HG03280 (cell line): ENCODE measurements around the gene KCNIP1.

ENCODE experiments used
- ATAC-seq: cut with Tn5 transposase; IDR thresholded peaks from one replicate; pipeline ENCODE4 v1.9.1; 2021; ENCODE audit warnings: mild to moderate bottlenecking, moderate library complexity; ENCODE audit not compliant: unreplicated experiment

The KCNIP1 gene

DNA sequence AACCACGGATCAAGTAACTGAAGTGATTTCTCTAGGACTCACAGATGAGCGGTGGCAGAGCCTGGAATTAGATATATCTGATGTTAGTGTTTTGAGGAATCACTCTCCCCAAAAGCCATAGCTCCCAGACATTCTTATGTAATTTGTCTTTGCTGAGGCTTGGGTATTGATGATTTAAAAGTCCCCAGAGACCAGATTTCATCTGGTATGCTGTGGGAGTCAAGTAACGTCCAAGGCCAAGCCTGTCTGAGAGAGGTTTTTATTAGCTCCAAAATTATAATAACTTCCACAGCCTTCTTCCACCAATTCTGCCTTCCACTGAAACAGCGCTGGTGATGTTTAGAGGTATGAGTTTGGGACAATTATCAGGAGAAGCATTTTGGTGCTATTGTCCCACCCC, 21.3 kb upstream of the KCNIP1 start:
- ATAC-seq, result no peak

DNA sequence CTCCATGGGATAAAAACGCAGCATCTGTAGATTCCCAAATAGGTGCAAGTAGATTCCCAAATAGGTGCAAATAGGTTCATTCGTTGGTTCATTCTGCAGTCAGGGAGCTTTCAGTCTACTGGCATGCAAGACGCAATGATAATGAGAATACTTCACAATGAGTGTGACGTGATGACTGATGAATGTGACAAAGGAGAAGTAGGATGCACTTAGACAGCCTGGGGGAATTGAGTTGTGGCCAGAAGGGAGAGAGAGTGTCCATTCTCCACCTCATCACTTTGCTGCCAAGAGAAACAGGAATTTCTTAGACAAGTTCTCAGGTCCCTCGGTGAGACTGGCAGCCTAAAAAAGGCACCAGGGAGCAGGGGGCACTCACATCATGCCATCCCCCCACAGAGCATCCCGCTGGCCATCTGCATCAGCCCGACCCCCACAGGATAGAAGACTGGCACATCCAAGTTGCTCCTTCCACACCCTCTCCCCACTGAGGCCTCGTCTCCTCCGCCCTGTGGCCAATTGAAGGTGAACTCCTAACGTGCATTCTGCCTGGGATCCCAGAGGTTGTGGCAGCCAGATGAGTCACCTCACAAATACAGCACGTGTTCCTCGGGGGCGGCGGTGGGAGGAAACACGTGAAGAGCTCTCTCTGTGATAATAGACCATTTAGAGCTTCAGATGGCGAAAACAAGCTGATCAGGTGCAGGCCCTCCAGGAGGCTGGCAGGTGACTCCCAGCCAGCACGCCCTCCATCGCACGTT, 19.9 kb upstream of the KCNIP1 start:
- no peak for ATAC-seq

DNA sequence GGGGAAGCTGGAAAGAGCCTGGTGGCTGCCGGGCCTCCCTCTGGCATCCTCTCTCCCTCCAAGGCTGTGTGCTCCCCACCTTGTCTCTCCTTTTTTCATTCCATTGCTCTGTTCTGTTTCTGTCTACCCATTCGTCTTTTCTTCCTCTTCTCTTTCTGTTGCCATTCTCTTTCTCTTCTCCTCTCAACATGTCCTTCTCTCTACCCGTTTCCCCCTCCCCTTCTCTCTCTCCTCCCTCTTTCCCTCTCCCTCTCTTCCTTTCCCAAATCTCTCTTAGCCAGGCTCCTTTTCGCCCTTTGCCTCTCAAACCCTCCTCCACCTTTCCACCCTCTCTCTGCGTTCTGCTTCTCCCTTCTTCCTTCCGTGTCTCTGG, 19.4 kb upstream of the KCNIP1 start:
- ATAC-seq, result no peak

DNA sequence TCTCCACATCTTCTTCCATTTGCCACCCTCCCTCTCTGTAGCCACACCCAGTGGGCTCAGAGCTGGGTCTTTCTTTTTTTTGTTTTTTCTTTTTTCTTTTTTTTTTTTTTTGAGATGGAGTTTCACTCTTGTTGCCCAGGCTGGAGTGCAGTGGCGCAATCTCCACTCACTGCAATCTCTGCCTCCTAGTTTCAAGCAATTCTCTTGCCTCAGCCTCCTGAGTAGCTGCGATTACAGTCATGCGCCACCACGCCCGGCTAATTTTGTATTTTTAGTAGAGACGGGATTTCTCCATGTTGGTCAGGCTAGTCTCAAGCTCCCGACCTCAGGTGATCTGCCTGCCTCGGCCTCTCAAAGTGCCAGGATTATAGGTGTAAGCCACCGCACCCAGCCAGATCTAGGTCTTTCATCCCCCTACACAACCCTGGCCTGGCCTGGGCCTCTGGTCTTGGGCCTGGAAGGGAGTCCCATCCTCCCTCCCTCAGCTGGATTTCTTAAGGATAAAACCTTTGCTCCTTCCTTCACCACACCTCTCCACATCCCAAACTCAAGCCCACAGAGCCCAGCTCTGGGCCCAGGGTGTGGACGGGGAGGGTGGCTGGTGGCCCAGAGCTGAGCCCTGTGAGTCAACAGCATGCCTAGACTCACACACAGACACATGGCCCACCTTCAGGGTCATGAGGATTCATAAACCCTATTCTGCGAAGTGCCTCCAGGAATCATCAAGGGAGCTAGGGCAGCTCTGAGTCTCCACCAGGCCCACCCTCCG, 18.8 kb upstream of the KCNIP1 start:
- ATAC-seq, result no peak

DNA sequence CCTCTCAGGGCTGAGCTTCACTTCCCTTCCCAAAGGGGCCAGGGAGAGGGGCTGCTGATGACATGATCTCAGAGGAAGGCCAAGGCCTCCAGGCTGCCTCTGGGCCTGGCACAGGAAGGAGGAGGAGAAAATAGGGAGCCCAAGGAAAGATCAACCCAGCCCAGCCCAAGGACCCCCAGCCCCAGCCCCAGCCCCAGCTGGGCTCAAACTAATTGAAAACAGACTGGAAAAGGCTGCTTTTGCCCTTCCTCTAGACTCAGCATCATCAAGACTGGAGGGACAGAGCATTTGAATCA, 18.3 kb upstream of the KCNIP1 start:
- ATAC-seq, result no peak

DNA sequence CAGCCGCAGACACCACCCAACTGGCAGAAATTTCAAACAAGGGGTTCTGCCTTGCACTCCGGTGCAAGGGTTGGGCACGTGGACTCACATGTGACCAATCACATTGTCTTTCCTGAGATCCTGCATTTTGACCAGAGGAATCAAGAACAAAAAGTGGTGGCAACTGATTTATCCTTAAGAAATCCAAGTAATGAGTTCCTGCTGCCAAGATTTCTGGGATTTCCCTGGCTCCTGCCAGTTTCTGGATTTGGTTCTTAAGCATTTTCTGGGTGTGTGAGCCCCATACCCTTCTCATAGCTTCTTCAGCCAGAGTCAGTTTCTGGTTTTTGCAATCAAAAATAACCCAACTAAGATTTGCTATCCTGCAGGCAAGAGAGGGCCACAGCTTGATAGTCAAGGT, 17.4 kb upstream of the KCNIP1 start:
- ATAC-seq, result no peak

DNA sequence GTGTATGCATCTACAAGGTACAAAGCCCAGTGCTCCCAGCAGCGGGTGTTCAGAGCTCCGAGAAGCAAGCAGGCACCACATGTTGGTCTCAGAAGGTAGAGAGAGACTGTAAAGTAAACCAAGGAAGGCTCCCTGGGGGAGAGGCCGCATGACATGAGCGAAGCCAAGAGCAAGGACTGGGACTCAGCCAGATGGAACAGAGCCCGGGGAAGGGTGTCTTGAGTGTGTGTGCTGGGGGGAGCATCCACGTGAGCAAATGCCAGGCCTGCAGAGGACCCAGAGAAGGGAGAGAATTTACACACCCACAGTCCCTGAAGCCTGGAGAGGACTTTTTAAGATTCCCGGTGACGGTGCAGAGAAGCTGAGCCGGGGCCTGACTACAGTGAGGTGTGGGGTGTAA, 15.2 kb upstream of the KCNIP1 start:
- no peak for ATAC-seq

DNA sequence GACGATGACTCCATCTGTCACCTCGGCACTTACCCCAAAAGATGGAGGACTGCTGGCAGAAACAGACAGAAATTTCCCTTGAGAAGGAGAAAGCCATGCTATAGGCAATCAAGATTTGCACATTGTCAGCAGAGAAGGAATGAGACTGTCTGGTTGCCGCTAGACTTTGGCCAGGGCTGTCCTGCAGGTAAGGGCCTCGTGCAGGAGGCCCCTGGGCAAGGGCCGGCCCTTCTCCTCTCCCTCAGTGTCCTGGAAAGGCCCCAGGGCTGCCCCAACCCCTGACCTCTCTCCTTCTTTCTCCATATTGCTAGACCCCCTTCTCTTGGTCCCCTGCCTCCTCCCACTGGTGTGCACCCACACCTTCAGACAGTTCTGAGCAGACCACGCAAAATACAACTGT, 14.6 kb upstream of the KCNIP1 start:
- ATAC-seq, result no peak

DNA sequence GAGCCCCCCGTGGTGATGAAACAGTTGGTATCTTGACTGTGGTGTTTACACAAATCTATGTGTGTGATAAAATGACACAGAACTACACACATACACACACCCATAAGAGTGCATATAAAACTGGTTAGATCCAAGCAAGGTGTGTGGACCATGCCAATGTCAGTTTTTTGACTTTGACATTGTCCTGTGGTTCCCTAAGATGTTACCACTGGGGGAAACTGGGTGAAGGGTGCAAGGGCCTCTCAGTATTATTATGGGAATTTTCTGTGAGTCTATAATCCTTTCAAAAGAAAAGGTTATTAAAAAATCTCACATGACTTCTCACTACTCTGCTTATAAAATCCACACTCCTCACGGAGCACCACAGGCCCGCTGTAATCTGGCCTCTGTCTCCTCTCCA, 13.4 kb upstream of the KCNIP1 start:
- no peak for ATAC-seq

DNA sequence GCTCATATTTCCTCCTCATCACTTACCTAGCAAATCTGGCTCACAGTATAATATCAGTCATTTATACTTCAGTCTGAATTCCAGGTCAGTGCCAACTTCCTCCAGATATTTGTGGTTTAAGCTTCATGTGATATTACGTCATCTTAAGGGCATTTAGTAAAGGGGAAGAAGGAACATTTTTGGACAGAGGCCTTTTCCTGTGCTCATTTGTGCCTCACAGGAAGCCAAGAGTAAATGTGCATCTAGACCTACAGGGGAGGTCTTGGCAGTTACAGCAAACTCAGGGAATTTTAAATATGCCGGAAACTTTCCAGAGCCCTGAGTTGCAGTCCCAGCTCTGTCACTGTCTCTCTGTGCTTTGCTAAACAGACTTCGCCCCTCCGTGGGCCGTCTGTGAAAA, 12.3 kb upstream of the KCNIP1 start:
- no peak for ATAC-seq

DNA sequence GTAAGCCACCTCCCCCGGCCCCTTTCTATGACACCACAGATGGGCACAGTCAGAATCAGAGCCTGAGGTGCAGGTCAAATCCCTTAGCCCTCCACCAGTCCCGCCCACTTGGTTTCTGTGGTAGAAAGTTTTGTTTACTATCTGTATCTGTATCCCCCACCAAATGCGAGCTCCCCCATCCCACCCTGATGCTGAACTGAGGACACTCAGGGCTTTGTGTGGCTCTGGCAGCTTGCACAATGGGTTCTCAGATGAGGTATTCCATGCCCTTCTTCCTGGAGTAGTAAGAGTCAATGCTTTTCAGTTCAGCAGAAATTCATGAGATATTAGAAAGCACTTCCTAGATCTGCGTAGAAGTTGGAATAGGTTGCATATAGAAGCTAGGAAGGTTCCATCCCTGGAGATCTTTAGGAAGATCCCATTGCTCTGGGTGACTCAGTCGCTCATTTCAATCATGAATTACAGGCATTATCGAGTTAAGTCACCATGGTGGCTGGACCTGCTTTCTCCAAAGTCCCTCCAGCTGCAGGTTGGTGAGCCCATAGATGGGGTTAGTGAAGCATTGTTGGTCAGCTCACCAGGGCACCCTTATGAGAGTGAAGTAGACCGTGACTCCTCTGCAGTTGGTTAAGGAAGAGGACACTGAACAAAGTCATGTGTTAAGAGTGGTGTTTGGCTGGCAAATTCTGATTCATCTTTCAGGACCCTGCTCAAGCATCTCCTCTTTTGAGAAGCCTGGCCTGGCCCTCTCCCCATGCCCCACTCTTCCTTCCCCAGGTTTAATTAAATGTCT, 10.6 kb upstream of the KCNIP1 start:
- ATAC-seq, result no peak

DNA sequence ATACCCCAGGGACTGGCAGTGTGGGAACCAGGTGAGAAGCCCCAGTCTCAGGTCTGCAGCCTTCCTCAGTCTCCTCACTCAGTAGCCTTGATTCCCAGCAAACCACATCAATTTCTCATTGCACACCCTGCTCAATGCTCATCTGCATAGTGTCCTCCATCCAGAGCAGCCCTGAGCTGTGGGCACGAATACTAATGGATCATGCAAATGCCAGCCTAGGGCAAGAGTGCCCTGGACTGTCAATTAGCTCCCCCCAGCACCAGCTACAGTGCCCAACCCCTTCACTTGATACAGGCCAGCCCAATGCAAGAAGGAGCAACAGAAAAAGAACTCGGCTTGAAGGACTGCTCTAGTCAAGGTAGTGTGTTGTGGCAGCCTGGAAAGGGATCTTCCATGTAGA, 9.8 kb upstream of the KCNIP1 start:
- ATAC-seq, result no peak

DNA sequence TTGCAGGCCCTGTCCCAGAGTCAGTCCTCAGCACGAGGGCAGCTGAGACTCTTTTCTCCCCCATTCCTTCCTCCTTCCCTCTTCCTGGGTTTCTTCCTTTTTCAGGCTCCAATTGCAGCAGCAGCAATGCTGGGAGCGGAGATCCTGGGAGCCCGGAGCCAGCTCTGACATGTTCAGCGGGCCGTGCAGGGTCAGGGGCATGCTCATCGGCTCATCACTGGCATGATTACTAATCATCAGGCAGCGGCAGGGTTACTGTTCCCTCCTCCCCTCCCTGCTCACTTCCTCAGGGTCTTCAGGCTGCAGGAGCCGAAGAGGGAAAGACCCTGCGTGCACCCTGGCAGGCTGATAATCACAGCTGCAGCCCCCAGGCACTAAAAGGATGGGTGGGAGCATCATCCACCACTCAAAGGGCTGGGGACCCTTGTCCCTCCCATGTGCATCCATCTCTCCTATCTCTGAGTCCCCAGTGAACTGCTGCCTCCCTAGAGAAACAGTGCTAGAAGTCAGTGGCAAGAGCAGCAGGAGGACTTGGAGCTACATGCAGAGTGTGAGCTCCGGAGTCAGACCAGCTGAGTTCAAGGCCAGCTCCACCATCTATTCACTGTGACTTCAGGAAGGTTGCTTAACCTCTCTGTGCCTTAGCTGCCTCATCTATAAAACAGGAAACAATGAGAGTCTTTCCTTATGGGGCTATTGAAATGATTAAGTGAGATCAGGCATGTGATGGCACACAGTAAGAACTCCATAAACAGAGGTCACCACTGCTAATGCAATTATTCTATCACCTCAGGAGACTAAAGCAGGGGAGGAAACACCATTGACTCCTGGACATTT, 7.8 kb upstream of the KCNIP1 start:
- ATAC-seq, result no peak

DNA sequence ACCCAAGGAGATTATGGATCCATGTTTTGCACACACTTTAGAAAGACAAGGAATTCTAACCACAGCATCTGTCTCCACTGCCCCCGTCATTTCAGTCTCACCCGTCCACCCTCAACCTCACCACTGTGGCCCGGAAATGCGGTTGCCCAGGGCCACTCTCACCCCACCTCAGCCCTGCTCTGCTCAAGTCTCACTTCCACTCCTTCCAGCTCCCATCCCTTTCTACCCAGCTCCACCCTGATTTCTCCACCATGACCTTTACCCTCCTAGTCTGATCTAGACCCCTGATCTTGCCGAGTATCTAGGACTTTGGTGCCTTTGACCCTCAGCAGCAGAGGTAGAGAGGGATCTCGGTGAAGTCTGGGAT, 7.2 kb upstream of the KCNIP1 start:
- no peak for ATAC-seq

DNA sequence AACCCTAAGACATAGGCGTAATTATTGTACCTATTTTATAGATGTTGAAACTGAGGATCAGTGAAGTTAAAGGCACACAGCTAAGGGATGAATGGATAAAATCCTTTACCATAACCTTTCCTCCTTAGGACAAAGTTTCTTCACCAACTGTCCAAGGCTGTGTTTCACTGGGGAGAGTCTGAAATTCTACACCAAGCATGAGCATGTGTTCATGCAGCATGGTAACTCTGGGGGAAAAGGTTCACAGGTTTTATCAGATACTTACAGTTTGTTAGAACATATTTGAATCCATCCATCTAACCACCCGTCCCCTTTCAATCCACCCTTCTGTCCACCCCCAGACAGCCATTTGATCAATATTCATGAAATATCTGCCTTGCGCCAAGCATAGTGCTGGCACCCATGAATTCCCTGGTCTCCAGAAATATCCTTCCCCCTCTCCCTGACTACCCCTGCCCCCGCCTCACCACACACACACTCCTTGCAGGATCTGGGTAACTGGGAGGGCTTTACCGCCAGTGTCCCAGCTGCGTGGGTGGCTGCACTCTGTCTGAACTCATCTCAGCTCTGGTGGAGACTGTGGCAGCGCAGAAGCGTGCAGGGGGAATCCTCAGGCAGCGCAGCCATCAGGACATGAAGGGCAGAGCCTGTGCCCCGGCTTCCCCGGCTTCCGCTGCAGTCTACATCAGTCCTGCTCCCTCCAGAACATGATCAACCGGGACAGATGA, 6.3 kb upstream of the KCNIP1 start:
- no peak for ATAC-seq

DNA sequence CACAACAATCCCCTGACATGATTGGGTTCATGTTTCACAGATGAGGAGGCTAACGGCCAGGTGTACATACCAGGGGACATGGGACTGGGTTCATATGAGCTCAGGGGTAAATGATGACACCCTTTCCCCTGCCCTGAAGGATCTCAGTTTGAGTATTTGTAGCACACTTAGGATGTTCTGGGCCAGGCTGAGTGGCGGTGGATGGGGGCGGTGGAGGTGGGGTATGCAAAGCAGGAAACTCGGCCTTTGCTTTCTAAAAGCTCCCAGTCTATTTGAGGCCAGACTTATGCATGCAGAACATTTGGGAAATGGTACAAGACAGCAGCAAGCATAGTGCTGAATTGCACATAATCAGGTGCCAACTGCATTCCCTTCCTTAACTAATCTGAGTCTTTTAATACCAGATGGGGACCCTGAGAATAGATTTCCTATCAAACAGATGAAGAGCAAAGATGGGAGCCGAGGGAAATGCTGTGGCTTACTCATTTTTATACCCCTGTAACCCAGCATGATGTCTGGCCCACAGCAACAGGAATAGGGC, 4.9 kb upstream of the KCNIP1 start:
- ATAC-seq, result no peak

DNA sequence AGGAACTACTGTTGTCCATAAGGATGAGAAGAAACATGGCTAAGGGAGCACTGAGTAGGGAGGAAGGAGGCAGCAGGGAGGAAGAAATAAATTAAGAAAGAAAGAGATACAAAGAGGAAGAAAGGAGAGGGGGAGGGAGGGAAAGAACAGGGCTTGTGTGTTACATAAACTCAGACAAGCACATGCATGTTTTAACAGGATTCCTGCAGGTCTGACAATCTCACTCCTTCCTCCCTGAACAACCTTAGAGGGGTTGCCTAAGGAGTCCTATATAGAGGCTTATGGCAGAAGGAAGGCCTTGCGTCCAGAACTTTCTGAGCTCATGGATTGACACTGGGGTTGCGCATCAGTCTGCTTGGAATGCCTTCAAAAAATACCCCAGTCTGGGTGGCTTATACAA, 4.2 kb upstream of the KCNIP1 start:
- ATAC-seq, result no peak

DNA sequence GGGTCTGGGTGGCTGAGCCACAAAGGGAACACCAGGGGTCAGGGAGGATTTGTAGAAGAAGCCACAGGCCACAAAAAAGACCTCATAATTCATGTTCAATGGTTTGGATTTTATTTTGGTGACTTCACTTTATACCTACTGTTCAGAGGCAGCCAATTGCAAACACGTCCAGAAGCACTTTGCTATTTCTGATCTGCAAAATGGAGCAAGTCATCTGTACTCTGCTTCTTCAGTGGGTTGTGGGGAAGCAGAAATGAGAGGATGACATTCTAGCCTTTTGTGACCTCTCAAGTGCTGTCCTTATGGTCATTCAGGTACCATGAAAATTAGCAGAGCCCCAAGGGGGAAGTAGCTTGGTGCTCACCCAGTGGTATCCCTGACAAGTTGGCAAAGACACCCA, 2.5 kb upstream of the KCNIP1 start:
- ATAC-seq, result no peak

DNA sequence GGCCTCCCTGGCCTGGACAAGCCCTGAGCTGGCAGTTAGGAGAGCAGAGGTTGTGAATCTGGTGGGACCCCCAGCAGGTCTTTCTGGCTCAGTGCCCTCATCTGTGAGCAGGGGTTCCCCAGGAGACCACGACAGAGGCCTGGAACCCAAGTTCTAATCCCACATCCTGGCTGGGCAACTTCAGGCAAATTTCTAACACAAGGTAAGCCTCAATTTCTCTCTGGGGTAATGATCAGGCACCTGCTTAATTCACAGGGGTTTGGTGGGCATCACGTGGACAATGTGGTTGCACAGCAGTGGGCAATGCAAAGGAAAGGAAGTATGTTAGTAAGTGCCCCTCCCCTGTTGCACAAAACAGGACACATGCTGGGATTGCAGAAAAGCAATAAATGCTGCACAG, 1.9 kb upstream of the KCNIP1 start:
- no peak for ATAC-seq

DNA sequence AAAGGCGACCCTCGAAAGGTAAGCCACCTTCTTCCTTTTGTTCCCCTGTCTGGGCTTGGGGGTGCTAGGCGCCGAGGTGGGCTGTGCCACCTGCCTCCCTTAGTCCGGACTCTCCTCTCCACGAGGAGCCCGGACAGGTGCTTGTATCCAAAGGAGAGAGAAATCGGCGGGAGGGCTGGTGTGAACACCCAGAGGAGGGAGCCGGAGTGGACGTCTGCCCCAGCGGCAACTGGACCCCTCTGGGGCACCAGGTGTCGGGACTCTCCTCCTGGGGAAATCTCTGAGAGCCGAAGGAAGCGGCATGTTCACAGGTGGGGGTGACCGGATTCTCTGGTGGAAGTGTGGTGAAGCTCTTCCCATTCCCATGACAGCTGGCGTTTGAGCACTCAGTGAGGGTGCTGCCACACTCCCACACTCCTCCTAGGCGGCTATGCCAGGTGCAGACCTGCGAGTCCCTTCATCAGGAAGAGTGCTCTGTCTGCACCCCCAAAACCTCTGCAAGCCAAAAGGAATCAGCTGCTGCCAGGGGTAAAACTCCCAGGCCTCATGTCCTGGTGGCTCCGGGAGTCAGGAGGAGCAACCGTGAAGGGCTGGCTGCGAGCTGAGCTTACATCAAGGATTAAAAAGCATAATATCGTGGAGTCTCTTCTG, 921 bp downstream of the KCNIP1 start:
- ATAC-seq, result no peak
